IPS DF 4.7 (cell line): ENCODE data around the gene ADAT2.

ENCODE experiments used
- DNase-seq: peaks from one replicate; pipeline ENCODE4 v3.0.0-alpha.2; 2013; ENCODE audit warnings: low spot score; ENCODE audit errors: extremely low read depth

The ADAT2 gene

GRCh38 chr6:143441680-143442545, 8.6 kb downstream of the ADAT2 start:
- DNase-seq = no peak

DNA sequence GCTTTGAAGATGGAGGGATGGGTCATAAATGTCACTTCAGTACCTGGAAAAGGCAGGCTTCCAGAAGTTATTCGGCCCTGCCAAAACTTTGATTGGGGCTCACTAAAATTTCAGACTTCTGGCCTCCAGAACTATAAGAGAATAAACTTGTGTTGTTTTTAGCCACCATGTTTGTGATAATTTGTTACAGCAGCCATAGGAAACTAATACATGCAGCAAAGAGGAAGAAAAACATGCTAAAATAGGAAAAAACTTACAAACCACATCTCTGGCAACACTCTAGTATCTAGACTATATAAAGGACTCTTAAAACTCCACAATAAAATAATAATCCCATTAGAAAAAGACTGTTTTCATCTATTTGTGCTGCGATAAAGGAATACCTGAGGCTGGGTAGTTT, 9.5 kb downstream of the ADAT2 start:
- DNase-seq = no peak

DNA sequence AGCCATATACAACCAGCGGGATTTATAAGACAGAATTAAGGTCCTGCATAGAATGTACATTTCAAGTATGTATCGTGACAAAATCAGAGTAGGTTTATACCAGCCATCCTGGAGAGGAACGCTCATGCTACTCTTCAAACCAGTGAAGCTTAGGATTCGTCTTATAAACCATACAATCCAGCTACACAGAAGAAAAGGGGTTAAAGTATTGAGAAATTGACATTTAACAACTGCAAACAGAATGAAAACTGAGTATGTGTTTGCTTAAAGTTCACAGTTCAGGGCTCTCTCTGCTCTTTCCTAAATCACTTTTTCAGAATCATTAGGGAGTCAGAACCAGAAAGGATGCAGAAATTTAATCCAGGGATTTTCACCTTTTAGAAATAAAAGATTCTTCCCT, 17.9 kb downstream of the ADAT2 start:
- DNase-seq = no peak

DNA sequence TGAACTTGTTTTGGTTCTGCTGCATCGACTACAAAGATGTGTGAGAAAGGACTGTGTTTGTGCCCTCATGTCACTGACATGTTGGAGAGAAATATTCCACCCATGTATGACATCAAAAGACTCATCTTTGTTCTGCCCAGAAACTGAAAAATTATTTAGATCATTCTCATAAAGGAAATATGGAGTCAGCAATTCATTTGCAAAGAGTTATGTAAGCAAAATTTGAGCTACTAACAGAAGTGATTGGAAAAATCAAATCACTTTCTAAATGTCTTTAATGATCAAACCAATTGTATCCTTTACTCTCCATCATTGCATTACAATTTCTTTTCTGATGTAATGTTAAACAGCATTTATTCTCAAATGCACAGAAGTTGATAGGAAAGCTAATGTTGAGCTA, 19.3 kb downstream of the ADAT2 start:
- no peak for DNase-seq

GRCh38 chr6:143429970-143430369, 20.5 kb downstream of the ADAT2 start:
- no peak for DNase-seq

DNA sequence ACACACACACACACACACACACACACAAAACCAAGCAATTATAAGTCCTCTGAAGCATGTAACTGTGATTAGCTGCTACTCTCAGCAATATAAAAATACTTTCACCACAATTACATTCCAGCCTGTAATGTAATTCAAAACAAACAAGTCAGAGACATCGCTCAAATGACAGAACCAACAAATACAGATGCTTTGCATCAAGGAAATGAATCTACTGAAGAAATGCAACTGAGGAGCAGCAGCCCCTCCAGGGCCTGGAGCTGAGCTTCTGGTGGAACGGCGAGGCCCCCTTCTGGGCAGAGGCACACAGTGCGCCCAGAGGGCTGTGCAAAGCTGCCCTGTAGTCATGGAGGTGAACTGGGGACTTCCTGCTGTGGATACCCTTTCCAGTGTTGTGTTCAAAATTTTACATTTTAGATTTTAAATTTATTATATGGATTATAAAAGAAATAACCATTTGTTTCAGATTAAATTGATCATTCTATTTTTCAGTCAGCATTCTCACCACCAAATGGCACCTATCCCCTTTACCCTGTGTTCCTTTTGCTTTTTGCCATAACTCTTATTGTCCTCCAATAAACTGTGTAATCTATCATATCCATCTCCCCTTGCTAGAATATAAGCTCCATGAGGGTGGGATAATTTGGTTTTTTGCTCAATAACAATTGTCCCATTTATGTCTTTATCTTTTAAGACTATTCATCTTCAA, 23.2 kb downstream of the ADAT2 start:
- DNase-seq = peak; percentile 49

DNA sequence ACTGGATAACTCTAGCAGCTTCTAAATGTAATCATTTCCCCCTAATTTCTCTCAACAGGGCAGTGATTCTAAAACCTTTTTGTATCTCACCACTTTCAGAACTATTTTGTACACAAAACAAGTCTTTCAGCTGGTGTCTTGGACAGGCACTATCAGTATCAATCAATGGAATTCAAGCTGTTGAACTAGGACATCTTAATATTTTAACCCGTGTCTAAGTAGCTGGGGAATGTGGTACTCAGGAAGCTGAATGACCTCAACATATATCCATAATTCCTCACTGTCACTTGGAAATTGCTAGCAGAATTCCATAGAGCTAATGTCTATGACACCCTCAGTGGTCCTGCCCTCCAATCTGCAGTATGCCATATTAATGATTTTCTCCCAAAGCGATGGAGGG, 24.5 kb downstream of the ADAT2 start:
- DNase-seq = no peak

GRCh38 chr6:143419526-143419925, 31.0 kb downstream of the ADAT2 start:
- DNase-seq = no peak

- DNase-seq = no peak
These were observed 35.7 kb downstream of the ADAT2 start for GRCh38 chr6:143414769-143415168.

DNA sequence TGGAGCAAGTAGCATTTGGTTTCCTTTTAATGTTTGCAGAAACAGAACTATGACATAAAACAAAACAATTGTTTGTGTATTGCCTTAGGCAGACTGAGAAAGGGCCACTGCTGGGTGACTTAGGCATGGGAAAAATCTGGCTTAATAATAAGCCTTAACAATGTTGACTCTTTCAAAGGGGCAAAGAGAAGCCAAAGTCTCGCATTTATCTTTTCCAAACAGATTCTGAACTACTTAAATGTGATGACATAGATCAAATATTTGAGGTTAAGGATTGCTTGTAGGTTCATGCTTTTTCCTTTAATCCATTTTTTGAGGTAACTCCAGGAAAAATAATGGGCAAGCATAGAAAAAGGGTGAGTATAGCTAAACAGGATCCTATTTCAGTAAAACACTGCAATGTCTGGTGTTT, 39.6 kb downstream of the ADAT2 start:
- DNase-seq = no peak

DNA sequence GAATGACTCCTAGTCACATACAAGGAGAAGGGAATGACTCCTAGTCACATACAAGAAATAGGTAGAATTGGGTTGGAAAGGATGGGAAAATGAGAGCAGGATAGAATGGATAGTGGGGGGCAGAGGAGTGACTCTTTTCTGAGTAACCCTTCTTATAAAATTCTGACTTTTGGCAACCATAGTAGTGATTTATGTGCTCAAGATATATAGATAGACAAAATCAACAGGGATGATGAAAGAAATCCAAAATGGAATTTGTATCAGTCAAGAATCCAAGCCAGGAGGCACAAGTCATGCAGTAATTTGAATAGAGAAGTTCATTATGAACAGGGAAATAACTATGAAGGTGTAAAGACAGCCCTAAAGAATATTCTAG, 41.7 kb downstream of the ADAT2 start:
- DNase-seq = no peak

GRCh38 chr6:143408151-143408786, 42.2 kb downstream of the ADAT2 start:
- no peak for DNase-seq

DNA sequence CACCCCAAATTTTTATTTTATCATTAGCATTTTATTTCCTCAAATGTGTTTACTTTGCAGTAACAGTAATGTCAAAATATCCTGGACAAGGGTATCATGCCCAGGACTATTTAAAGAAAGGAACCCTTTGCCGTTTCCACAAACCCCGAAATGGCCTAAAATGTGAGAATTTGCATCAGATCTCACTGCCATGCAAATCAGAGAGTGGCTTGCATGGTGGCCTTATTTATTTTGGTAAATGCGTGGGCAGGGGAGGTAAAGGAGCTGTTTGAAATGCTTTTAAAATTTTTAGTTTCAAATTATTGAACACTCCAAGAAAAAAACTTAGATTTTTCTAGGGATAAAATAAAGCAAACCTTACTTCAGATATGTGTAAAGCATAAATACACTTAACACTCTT, 43.8 kb downstream of the ADAT2 start:
- no peak for DNase-seq

DNA sequence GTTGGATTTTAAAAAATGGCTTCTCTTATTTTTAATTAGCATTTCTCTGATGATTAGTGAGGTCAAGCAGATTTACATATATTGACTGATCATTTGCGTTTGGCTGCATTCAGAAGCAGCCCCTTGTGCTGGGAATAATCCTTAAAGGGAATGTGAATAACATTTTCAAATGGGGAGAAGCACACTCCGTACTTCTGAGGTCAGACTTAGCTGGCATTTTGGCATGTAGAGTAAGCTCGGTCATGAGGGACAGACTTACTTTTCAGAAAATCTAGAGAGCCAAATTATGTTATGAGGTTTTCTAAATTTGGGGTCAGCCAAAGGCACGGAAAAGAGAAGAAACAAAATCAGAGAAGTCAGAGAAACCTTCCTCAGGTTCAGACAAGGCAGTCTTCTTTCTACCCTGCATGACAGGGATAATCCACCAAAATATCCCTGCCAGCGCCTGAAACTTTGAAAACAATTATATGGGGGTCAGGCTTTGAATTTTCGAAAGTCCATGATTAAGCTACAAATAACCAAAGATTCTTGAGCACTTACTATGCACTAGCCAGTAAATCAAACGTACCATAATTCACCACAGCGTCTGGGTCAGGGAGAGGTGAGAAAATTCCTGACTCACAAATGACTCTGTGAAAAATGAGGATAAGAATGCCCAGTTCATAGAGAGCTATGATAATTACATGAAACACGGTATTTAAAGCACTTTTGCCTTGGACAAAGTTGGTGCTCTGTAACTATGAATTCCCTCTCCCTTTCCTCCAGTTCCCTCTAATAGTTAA, 44.9 kb downstream of the ADAT2 start:
- no peak for DNase-seq

DNA sequence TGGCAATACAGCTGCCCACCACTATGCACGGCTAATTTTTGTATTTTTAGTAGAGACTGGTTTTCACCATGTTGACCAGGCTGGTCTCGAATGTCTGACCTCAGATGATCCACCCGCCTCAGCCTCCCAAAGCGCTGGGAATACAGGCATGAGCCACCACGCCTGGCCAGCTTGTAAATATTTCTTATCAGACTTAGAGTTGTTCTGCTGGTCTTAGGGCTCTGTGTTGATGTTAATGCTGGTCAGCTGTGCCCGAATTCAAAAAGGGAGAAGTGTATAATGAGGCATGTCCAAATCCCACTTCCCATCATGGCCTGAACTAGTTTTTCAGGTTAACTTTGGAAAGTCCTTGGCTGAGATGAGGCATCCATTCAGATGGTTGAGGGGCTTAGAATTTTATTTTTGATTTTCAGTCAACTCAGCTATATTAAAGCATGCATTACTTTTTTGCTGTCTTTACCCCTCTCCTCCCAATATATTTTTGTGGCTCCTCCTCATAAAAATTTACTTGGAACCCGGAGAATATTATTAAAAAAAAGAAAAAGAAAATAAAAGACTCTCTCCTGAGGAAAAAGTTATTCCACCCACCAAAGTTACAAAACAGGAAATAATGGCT, 47.7 kb downstream of the ADAT2 start:
- no peak for DNase-seq

DNA sequence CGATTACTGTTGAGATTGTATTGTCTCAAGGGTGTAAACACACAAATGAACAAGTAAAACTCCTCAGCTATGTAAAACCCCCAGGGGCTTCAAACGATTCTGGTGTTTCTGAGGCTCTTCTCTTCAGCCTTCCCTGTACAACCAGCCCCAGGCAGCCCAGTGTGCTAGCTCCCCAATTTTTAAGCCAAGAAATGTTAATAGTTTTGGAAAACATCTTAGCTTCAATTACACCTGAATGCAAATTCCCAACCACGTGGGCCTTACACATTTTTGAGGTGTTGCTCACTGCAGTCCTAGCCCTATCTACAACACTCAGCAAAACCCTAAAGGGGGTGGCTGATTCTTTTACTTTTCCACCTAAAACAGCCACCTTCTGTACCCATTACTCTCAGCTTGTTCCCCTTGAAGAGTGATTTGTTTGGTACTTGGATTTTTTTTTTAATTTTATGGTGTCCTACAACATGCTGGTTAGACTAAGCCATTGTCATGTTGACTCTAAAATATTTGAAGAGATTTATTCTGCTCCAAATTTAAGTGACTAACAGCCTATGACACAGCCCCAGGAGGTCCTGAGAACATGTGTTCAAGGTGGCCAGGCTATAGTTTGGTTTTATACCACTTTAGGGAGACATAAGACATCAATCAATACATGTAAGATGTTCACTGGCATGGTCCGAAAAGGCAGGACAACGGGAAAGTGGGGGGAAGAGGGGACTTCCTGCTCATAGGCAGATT, 48.7 kb downstream of the ADAT2 start:
- no peak for DNase-seq

- DNase-seq = no peak
These were observed 49.4 kb downstream of the ADAT2 start for GRCh38 chr6:143401068-143401446.

DNA sequence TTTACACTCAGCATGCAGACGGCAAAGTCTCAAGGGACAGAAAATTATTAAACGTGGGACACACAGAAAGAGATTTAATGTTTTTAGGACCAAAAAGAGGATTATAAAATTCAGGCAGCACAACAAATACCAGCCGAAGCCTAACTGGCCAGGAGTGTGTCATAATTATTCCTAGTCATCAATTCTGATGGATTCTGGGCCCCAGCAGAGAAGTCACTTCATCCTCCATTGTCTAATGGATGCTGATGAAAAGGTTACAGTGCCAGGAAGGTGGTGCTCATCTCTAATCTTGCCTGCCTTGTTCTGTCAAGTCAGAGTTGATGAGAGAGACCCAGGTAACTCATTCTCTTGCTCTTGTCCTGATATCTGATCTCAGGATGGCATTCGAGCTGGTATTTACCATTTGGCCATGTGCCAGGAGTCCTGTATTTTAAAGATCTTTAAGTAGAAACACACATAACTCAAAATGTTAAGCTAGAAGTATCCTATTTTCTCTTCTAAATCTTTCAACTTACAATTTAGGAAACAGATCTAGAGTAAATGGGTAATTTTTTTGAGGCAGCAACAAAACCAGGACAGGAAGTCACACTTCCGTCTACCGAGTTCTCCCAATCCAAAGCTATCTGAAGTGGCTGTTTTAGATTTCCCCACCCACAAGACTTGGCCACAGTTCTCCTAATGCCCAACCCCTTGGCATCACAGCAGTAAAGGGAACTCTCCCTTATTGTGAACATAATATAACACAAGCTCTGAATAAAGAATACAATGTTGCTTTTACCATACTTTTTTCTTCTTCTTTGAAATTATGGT, 50.0 kb downstream of the ADAT2 start:
- no peak for DNase-seq

GRCh38 chr6:143399775-143400174, 50.7 kb downstream of the ADAT2 start:
- DNase-seq = no peak

DNA sequence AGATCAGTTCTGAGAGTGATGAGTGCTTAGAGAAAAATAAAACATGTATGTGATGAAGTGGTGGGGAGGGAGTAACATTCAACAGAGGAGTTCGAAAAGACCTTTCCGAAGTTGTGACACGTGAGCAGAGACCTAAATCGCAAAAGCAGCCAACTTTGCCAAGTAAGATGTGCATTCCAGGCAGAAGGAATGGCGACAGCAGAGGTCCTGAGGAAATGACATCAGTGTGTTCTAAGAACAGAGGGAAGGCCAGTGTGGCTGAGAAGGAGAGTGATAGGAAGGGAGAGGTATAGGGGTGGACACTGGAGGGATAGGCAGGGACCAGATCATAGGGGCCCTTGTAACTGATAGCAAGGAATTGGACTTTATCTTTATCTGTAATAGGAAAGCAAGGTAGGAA, 51.3 kb downstream of the ADAT2 start:
- no peak for DNase-seq
